ENCODE measurements around the gene SAMD14.

DNA sequence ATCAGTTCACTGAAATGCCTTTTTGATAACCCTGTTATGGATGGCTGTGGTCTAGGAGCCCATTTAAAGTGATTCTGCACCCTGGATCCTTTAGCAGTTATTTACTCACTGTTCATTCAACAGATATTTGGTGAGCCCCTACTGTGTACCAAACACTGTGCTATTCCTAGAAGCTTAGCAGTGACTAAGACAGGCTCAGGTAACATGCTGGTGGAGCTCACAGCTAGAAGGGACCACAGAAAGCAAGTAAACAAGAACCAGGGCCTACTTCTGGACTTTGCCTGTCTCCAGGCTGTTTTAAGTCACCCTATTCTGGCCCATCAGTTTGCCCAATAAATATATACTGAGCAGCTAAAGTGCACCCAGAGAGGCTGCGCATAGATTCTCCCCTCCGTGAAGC lies 63.0 kb downstream of the SAMD14 start:
- TF ChIP-seq, protein P1, sequence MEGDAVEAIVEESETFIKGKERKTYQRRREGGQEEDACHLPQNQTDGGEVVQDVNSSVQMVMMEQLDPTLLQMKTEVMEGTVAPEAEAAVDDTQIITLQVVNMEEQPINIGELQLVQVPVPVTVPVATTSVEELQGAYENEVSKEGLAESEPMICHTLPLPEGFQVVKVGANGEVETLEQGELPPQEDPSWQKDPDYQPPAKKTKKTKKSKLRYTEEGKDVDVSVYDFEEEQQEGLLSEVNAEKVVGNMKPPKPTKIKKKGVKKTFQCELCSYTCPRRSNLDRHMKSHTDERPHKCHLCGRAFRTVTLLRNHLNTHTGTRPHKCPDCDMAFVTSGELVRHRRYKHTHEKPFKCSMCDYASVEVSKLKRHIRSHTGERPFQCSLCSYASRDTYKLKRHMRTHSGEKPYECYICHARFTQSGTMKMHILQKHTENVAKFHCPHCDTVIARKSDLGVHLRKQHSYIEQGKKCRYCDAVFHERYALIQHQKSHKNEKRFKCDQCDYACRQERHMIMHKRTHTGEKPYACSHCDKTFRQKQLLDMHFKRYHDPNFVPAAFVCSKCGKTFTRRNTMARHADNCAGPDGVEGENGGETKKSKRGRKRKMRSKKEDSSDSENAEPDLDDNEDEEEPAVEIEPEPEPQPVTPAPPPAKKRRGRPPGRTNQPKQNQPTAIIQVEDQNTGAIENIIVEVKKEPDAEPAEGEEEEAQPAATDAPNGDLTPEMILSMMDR (IDR thresholded peaks at IDR 0.05): no peak
- TF ChIP-seq EP300 (IDR thresholded peaks at IDR 0.05) (no peak), RFX5 (IDR thresholded peaks at IDR 0.05) (no peak), NPAS2 (CRISPR knock-in tag; IDR thresholded peaks at IDR 0.05; ENCODE audit: borderline replicate concordance) (no peak), HDAC2 (IDR thresholded peaks at IDR 0.05) (no peak), NR3C1 (IDR thresholded peaks at IDR 0.05) (no peak), POLR2A (IDR thresholded peaks at IDR 0.05; ENCODE audit: low read length) (no peak), PHF8 (IDR thresholded peaks at IDR 0.05; ENCODE audit: borderline replicate concordance, low read depth) (no peak), JUN (IDR thresholded peaks at IDR 0.05) (no peak), FOSL2 (IDR thresholded peaks at IDR 0.05) (no peak), FOSL2 (CRISPR knock-in tag; IDR thresholded peaks at IDR 0.05) (no peak), ZSCAN20 (CRISPR knock-in tag; IDR thresholded peaks at IDR 0.05) (no peak)
- TF ChIP-seq, protein P2, sequence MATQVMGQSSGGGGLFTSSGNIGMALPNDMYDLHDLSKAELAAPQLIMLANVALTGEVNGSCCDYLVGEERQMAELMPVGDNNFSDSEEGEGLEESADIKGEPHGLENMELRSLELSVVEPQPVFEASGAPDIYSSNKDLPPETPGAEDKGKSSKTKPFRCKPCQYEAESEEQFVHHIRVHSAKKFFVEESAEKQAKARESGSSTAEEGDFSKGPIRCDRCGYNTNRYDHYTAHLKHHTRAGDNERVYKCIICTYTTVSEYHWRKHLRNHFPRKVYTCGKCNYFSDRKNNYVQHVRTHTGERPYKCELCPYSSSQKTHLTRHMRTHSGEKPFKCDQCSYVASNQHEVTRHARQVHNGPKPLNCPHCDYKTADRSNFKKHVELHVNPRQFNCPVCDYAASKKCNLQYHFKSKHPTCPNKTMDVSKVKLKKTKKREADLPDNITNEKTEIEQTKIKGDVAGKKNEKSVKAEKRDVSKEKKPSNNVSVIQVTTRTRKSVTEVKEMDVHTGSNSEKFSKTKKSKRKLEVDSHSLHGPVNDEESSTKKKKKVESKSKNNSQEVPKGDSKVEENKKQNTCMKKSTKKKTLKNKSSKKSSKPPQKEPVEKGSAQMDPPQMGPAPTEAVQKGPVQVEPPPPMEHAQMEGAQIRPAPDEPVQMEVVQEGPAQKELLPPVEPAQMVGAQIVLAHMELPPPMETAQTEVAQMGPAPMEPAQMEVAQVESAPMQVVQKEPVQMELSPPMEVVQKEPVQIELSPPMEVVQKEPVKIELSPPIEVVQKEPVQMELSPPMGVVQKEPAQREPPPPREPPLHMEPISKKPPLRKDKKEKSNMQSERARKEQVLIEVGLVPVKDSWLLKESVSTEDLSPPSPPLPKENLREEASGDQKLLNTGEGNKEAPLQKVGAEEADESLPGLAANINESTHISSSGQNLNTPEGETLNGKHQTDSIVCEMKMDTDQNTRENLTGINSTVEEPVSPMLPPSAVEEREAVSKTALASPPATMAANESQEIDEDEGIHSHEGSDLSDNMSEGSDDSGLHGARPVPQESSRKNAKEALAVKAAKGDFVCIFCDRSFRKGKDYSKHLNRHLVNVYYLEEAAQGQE (IDR thresholded peaks at IDR 0.05): no peak
- TF ChIP-seq, protein P3, sequence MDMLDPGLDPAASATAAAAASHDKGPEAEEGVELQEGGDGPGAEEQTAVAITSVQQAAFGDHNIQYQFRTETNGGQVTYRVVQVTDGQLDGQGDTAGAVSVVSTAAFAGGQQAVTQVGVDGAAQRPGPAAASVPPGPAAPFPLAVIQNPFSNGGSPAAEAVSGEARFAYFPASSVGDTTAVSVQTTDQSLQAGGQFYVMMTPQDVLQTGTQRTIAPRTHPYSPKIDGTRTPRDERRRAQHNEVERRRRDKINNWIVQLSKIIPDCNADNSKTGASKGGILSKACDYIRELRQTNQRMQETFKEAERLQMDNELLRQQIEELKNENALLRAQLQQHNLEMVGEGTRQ (IDR thresholded peaks at IDR 0.05): no peak

Measured in A549 (cell line).